ENCODE results near the gene DNAJC2.

- TF ChIP-seq, protein P1, sequence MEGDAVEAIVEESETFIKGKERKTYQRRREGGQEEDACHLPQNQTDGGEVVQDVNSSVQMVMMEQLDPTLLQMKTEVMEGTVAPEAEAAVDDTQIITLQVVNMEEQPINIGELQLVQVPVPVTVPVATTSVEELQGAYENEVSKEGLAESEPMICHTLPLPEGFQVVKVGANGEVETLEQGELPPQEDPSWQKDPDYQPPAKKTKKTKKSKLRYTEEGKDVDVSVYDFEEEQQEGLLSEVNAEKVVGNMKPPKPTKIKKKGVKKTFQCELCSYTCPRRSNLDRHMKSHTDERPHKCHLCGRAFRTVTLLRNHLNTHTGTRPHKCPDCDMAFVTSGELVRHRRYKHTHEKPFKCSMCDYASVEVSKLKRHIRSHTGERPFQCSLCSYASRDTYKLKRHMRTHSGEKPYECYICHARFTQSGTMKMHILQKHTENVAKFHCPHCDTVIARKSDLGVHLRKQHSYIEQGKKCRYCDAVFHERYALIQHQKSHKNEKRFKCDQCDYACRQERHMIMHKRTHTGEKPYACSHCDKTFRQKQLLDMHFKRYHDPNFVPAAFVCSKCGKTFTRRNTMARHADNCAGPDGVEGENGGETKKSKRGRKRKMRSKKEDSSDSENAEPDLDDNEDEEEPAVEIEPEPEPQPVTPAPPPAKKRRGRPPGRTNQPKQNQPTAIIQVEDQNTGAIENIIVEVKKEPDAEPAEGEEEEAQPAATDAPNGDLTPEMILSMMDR (IDR thresholded peaks at IDR 0.05) = no peak
- no peak for TF ChIP-seq EZH2phosphoT487 (IDR thresholded peaks at IDR 0.05)
Measured at GRCh38 chr7:103325744-103326143, 18.8 kb downstream of the DNAJC2 start.
